Duodenal mucosa (tissue), 2 donors: ENCODE data around the gene ZBTB2.

Source experiments
- H3K27ac ChIP-seq: one replicate; pipeline ENCODE4 v1.7.0; 2013; ENCODE audit warnings: low read depth, low read length
- H3K27me3 ChIP-seq, 2 donors: one replicate each; pipeline ENCODE4 v1.7.0; 2013; ENCODE audit warnings: low read length in 2 of 2, control low read depth in 1 of 2; ENCODE audit not compliant: insufficient read depth in 2 of 2, control insufficient read depth in 1 of 2
- H3K36me3 ChIP-seq, 2 donors: one replicate each; pipeline ENCODE4 v1.7.0; 2013; ENCODE audit warnings: low read length in 2 of 2, control low read depth in 1 of 2; ENCODE audit not compliant: insufficient read depth in 2 of 2, control insufficient read depth in 1 of 2
- H3K4me1 ChIP-seq, 2 donors: one replicate each; pipeline ENCODE4 v1.7.0; 2013; ENCODE audit warnings: low read length in 2 of 2, control low read depth in 1 of 2; ENCODE audit not compliant: insufficient read depth in 2 of 2, control insufficient read depth in 1 of 2
- H3K4me3 ChIP-seq, 2 donors: one replicate each; pipeline ENCODE4 v1.7.0; 2013; ENCODE audit warnings: low read length in 2 of 2, low read depth in 1 of 2
- H3K9ac ChIP-seq, 2 donors: one replicate each; pipeline ENCODE4 v1.7.0; 2013; ENCODE audit warnings: low read length in 2 of 2, low read depth in 1 of 2
- H3K9me3 ChIP-seq, 2 donors: one replicate each; pipeline ENCODE4 v1.7.0; 2013; ENCODE audit warnings: low read length in 2 of 2, control low read depth in 1 of 2; ENCODE audit not compliant: control insufficient read depth in 1 of 2

ZBTB2 gene

DNA sequence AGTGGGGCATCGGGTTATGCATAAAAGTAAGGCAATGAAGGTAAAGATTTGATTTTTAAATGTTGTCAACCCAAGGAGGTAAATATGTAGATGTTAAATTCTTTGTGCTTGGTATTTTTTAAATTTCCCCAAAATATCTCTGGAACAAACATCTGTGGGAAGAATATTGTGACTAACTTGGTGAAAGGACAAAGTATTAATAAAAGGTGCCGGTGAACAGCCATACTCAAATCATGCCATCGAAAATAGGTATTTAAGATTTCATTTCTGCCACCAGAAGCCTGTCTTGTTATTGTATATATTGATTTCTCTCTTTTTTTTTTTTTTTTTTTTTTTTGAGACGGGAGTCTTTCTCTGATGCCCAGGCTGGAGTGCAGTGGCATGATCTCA lies 12.6 kb upstream of the ZBTB2 start:
- H3K9ac ChIP-seq = no peak overlapping the region
- no peaks in the 10 kb centered on the region for H3K27me3 ChIP-seq
- H3K36me3 ChIP-seq = peaks cover 6 to 29% of the 10 kb centered on the region in 2 donors
- H3K4me1 ChIP-seq = peaks cover 0 to 5% of the 10 kb centered on the region in 2 donors
- H3K27ac ChIP-seq = no peak overlapping the region
- no peak overlapping the region for H3K4me3 ChIP-seq
- no peaks in the 10 kb centered on the region for H3K9me3 ChIP-seq

DNA sequence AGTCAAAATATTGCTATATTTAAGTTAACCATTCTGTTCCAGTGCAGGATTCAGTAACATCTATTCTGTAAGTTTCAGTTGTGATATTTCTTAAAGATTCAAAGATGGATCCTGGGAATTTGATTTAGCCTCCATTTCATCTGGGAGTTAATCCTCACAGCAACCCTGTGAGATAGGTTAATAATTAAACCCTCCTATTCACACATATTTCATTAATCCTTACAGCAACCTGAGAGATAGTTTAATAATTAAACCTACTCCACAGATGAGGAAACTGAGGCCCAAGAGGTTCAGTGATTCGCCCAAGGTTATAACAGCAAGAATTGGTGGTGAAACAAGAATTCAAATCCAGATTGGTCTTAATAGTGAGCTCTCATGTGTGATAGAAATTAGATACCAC lies 10.9 kb upstream of the ZBTB2 start:
- no peaks in the 10 kb centered on the region for H3K27me3 ChIP-seq
- H3K4me3 ChIP-seq = no peak overlapping the region
- no peak overlapping the region for H3K9ac ChIP-seq
- H3K27ac ChIP-seq = no peak overlapping the region
- peaks cover 6 to 25% of the 10 kb centered on the region in 2 donors for H3K36me3 ChIP-seq
- peaks cover 2 to 5% of the 10 kb centered on the region in 2 donors for H3K4me1 ChIP-seq
- no peaks in the 10 kb centered on the region for H3K9me3 ChIP-seq

GRCh38 chr6:151400473-151400872 lies 9.1 kb upstream of the ZBTB2 start:
- peaks cover 4 to 5% of the 10 kb centered on the region in 2 donors for H3K4me1 ChIP-seq
- H3K9me3 ChIP-seq = no peaks in the 10 kb centered on the region
- H3K36me3 ChIP-seq = peaks cover 6 to 21% of the 10 kb centered on the region in 2 donors
- H3K4me3 ChIP-seq = no peak overlapping the region
- H3K27me3 ChIP-seq = no peaks in the 10 kb centered on the region
- H3K9ac ChIP-seq = no peak overlapping the region
- H3K27ac ChIP-seq = no peak overlapping the region

DNA sequence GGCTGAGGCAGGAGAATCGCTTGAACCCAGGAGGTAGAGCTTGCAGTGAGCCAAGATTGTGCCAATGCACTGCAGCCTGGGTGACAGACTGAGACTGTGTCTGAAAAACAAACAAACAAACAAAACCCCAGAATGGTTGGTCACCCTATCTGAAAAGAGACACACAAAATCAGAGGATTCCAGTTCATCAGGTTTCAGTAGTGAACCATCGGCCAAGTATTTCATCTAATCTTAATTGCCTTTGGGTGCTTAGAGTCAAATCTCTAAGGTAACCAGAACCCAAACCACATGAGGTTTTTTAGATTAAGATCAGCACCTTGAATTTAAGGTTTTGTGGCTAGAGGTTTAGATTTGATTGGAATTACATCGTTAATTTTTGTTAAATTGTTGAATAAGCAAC lies 8.3 kb upstream of the ZBTB2 start:
- H3K27ac ChIP-seq = no peak overlapping the region
- H3K4me3 ChIP-seq = no peak overlapping the region
- H3K9ac ChIP-seq = no peak overlapping the region
- H3K4me1 ChIP-seq = peaks cover 5 to 7% of the 10 kb centered on the region in 2 donors
- H3K36me3 ChIP-seq = peaks cover 0 to 14% of the 10 kb centered on the region in 2 donors
- H3K27me3 ChIP-seq = no peaks in the 10 kb centered on the region
- H3K9me3 ChIP-seq = no peaks in the 10 kb centered on the region

DNA sequence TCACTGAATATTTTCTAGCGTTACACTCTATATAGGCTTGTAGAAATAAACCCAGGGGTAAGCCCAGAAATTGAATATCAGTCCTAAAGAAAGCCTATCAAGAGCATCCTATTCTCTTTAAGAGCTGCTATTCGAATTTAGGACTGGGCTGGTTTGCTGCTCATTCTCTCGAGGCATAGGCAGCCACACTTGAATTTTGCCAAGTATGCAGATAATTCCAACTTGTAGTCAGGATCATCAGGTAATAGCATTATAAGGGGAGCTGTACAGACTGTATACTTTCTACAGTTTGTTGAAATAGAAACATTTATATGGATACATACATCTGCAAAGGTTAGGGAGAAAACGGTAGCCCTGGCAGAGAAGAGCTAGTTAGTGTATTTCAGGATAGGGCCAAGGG lies 2.1 kb upstream of the ZBTB2 start:
- Histone ChIP-seq H3K36me3 (peaks cover 0 to 5% of the 10 kb centered on the region in 2 donors), H3K9ac (no peak overlapping the region), H3K4me3 (peak overlapping the region in 1 of 2 donors; percentile 69), H3K27me3 (no peaks in the 10 kb centered on the region), H3K27ac (no peak overlapping the region), H3K9me3 (no peaks in the 10 kb centered on the region), H3K4me1 (peaks cover 28 to 32% of the 10 kb centered on the region in 2 donors)

- H3K27me3 ChIP-seq = no peaks in the 10 kb centered on the region
- H3K9ac ChIP-seq = peak overlapping the region; percentile 58 to 63
- H3K4me3 ChIP-seq = peak overlapping the region; percentile 69 to 82
- peaks cover 28 to 37% of the 10 kb centered on the region in 2 donors for H3K4me1 ChIP-seq
- peak overlapping the region; percentile 17 for H3K27ac ChIP-seq
- H3K36me3 ChIP-seq = no peaks in the 10 kb centered on the region
- H3K9me3 ChIP-seq = no peaks in the 10 kb centered on the region
Observed at GRCh38 chr6:151392427-151392826, 1.1 kb upstream of the ZBTB2 start.

- no peaks in the 10 kb centered on the region for H3K36me3 ChIP-seq
- H3K27ac ChIP-seq = peak overlapping the region; percentile 99
- peak overlapping the region; percentile 78 to 83 for H3K9ac ChIP-seq
- peak overlapping the region; percentile 73 to 82 for H3K4me3 ChIP-seq
- peaks cover 28 to 35% of the 10 kb centered on the region in 2 donors for H3K4me1 ChIP-seq
- no peaks in the 10 kb centered on the region for H3K9me3 ChIP-seq
- H3K27me3 ChIP-seq = no peaks in the 10 kb centered on the region
Observed at GRCh38 chr6:151390851-151391470, 398 bp downstream of the ZBTB2 start.

DNA sequence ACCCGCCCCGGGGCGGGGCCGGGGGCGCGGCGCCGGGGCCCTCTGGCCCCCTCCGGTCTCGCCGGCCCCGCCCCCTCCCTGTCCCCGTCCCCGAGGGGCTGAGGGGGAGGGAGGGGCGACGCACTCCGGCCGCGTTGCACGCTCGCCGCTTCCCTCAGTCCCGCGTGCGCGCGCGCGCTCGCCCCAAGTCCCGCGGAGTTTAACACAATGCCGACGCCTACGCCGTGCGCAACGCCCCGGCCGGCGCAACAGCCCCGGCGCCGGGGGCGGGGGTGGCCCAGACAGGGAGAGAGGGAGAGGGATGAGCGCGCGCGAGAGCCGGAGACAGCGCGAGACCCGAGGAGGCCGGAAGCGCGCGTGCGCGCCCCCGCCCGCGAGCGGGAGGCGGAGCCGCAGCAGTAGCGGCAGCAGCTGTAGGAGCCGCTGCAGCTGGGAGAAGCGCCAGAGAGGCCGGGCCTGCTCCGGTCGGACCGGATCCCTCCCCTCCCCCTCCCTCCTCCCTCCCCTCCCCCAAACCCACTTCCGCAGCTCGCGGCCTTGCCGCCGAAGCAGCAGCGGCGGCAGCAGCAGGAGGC lies 996 bp downstream of the ZBTB2 start:
- peak overlapping the region; percentile 76 to 82 for H3K4me3 ChIP-seq
- H3K4me1 ChIP-seq = peaks cover 30 to 35% of the 10 kb centered on the region in 2 donors
- peak overlapping the region in 1 of 2 donors; percentile 78 for H3K9ac ChIP-seq
- peak overlapping the region; percentile 99 for H3K27ac ChIP-seq
- H3K27me3 ChIP-seq = no peaks in the 10 kb centered on the region
- H3K9me3 ChIP-seq = no peaks in the 10 kb centered on the region
- H3K36me3 ChIP-seq = no peaks in the 10 kb centered on the region

DNA sequence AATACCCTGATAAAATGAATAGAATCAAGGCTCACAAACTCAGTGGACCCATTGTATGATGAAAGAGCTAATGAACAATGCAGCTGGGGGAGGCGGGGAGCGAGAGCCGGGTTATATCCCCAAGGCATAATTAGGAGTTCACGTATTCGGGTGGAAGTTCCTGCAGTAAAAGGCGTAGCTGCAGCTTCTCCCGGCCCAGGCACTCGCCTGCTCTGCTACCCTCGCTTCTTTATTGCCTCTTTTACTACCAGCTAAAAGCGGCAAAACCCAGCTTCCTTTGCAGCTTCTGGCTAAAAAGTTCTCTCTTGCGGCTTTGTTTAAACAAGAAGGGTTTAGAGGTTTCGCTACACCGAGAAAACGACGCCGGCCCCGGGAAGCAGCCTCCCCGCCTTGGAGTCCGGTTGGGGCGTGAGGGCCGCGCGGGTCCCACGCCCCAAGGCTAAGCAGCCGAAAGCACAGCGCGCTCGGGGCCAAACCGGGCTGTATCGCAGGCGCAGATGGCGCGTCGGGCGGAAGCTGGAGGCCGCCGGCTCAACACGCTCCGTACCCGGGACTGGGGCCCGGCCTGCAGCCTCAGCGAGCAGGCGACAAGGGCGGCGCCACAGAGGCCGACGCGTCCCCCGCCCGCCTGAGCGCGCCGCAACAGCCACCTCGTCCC lies 1.6 kb downstream of the ZBTB2 start:
- Histone ChIP-seq H3K9ac (peak overlapping the region; percentile 52 to 89), H3K27me3 (no peaks in the 10 kb centered on the region), H3K4me3 (peak overlapping the region; percentile 75 to 76), H3K4me1 (peaks cover 36 to 38% of the 10 kb centered on the region in 2 donors), H3K9me3 (no peaks in the 10 kb centered on the region), H3K36me3 (no peaks in the 10 kb centered on the region), H3K27ac (peak overlapping the region; percentile 99)

DNA sequence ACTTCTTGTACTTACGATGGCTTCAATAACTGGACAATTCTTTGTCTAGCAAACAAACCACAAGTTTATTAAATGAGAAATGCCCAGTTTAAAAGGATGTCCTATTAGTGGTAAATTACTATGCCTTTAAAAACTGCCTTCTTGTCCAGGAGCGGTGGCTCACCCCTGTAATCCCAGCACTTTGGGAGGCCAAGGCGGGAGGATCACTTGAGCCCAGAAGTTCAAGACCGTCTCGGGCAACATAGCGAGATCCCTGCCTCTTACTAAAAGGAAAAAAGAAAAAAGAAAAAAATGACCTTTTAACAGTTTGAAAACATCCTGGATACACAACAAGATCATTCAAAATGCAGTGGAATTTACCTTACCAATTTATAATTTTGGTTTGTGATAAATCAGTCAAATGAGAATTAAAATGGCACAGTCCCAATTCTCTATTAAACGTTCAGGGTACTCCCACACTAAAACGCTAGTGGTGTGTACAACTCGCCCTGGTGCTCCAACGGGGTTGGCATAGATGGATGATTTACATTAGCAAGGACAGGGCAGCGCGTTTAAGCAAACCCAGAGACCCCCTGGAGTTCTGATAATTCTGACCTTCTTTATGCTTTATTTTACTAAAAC lies 2.3 kb downstream of the ZBTB2 start:
- H3K27ac ChIP-seq = peak overlapping the region; percentile 99
- no peaks in the 10 kb centered on the region for H3K36me3 ChIP-seq
- no peaks in the 10 kb centered on the region for H3K9me3 ChIP-seq
- peak overlapping the region; percentile 52 to 89 for H3K9ac ChIP-seq
- peak overlapping the region; percentile 75 to 76 for H3K4me3 ChIP-seq
- peaks cover 40 to 41% of the 10 kb centered on the region in 2 donors for H3K4me1 ChIP-seq
- H3K27me3 ChIP-seq = no peaks in the 10 kb centered on the region
